A549 (cell line): ENCODE data around the gene CTCF. TPM values are rescaled to one million over a fixed set of nuclear protein-coding genes. Genes with fewer than 3 reads are reported as not detected.

Experiments used
- ATAC-seq, 2 experiments: fragments of 200-7000 bp in 1 of 2; fragments of >200 bp in 1 of 2; cut with Nextera tagmentation in 1 of 2; cut with Tn5 transposase in 1 of 2; 3 replicates each; pipeline versions ENCODE4 v1.8.0 to v1.9.1; 2018 to 2020; ENCODE audit warnings: mild to moderate bottlenecking in 1 of 2, moderate library complexity in 1 of 2
- CTCF ChIA-PET: fragments of 300-600 bp; sonication (Branson Sonifier 250); formaldehyde crosslinking; extraction: SDS; loops from one replicate; lab custom pipeline; 2021; ENCODE audit warnings: antibody characterized with exemption, inconsistent platforms; lab: Yijun Ruan, JAX
- POLR2A ChIA-PET: fragments of 350-600 bp; formaldehyde crosslinking; extraction: SDS; loops from one replicate; lab custom pipeline; 2021; ENCODE audit warnings: antibody characterized with exemption, inconsistent platforms; lab: Yijun Ruan, JAX
- DNase-seq, 2 experiments: peaks; one replicate each; pipeline versions ENCODE4 v3.0.0 to v3.0.0-alpha.2; 2011 to 2016; ENCODE audit warnings: low read depth in 1 of 2, low spot score in 1 of 2
- FAIRE-seq: peaks from 2 replicates; lab custom pipeline; 2011; peaks lifted over from hg19 to GRCh38; lab: Jason Lieb, UNC
- H3K27ac ChIP-seq, 2 experiments: fragments of >200 bp; sonication (Bioruptor Twin); formaldehyde crosslinking; 3 replicates each; pipeline ENCODE4 v1.5.1; 2016 to 2017
- H3K4me1 ChIP-seq: fragments of >200 bp; sonication (Bioruptor Twin); formaldehyde crosslinking; 3 replicates; pipeline ENCODE4 v1.6.1; 2016
- H3K4me2 ChIP-seq: fragments of >200 bp; sonication (Bioruptor Twin); formaldehyde crosslinking; 3 replicates; pipeline ENCODE4 v1.6.1; 2016
- H3K4me3 ChIP-seq: fragments of >200 bp; sonication (Bioruptor Twin); formaldehyde crosslinking; 3 replicates; pipeline ENCODE4 v1.5.1; 2016
- H3K9me3 ChIP-seq: fragments of >200 bp; sonication (Bioruptor Twin); formaldehyde crosslinking; 3 replicates; pipeline ENCODE4 v1.6.1; 2016
- ATOH8 ChIP-seq: fragments of 250-450 bp; sonication (Bioruptor Pico); IDR thresholded peaks from 2 replicates; pipeline ENCODE4 v1.5.0; 2020; ENCODE audit warnings: low read depth, mild to moderate bottlenecking, moderate library complexity
- CBX2 ChIP-seq: fragments of 200-600 bp; sonication (generic); IDR thresholded peaks from 2 replicates; pipeline ENCODE4 v1.6.1; 2016; ENCODE audit warnings: low read depth, mild to moderate bottlenecking, borderline replicate concordance
- CBX8 ChIP-seq: fragments of 200-600 bp; sonication (generic); IDR thresholded peaks from 2 replicates; pipeline ENCODE4 v1.6.1; 2016
- CEBPB ChIP-seq, 2 experiments: fragments of >200 bp in 1 of 2; sonication (Bioruptor Twin) in 1 of 2; formaldehyde crosslinking in 1 of 2; IDR thresholded peaks; 2 replicates each; pipeline ENCODE4 v1.6.1; 2012 to 2016
- CHD2 ChIP-seq: fragments of 150-350 bp; IDR thresholded peaks from 2 replicates; pipeline ENCODE4 v1.6.1; 2014; ENCODE audit warnings: low read length; ENCODE audit not compliant: partially characterized antibody
- CTCF ChIP-seq: fragments of >200 bp; sonication (Bioruptor Twin); formaldehyde crosslinking; IDR thresholded peaks from 3 replicates; pipeline ENCODE4 v1.5.1; 2016
- EP300 ChIP-seq, 2 experiments: fragments of >200 bp; sonication (Bioruptor Twin); formaldehyde crosslinking; IDR thresholded peaks; 2 replicates in 1 of 2; 3 replicates in 1 of 2; pipeline ENCODE4 v1.6.1; 2016 to 2017
- HEYL ChIP-seq: fragments of 250-450 bp; sonication (Bioruptor Pico); IDR thresholded peaks from 2 replicates; pipeline ENCODE4 v1.8.0; 2021; ENCODE audit warnings: mild to moderate bottlenecking, moderate library complexity
- HOXB13 ChIP-seq: fragments of 250-450 bp; sonication (Bioruptor Pico); IDR thresholded peaks from 2 replicates; pipeline ENCODE4 v1.5.0; 2020; ENCODE audit warnings: low read depth, mild to moderate bottlenecking, moderate library complexity
- HOXB5 ChIP-seq: fragments of 250-450 bp; sonication (Bioruptor Pico); IDR thresholded peaks from 2 replicates; pipeline ENCODE4 v1.5.0; 2020; ENCODE audit warnings: mild to moderate bottlenecking, moderate library complexity
- JUN ChIP-seq, 2 experiments: fragments of >200 bp; sonication (Bioruptor Twin); formaldehyde crosslinking; IDR thresholded peaks; 2 replicates in 1 of 2; 3 replicates in 1 of 2; pipeline ENCODE4 v1.6.1; 2016 to 2017
- KDM5A ChIP-seq: fragments of 200-600 bp; sonication (generic); IDR thresholded peaks from 2 replicates; pipeline ENCODE4 v1.6.1; 2016; ENCODE audit warnings: antibody characterized with exemption, mild to moderate bottlenecking
- MAZ ChIP-seq: fragments of 150-350 bp; IDR thresholded peaks from 2 replicates; pipeline ENCODE4 v1.6.1; 2014; ENCODE audit warnings: antibody characterized with exemption, low read depth, low read length, borderline replicate concordance
- PHF8 ChIP-seq: fragments of 200-600 bp; sonication (generic); IDR thresholded peaks from 2 replicates; pipeline ENCODE4 v1.6.1; 2016; ENCODE audit warnings: low read depth, mild to moderate bottlenecking, antibody characterized with exemption, moderate library complexity, borderline replicate concordance
- RAD21 ChIP-seq, 2 experiments: fragments of >200 bp in 1 of 2; sonication (Bioruptor Twin) in 1 of 2; formaldehyde crosslinking in 1 of 2; IDR thresholded peaks in 1 of 2; conservative IDR thresholded peaks in 1 of 2; 2 replicates in 1 of 2; 3 replicates in 1 of 2; pipeline ENCODE4 v1.6.1; 2012 to 2018; ENCODE audit warnings: inconsistent platforms in 1 of 2
- SMC3 ChIP-seq: fragments of >200 bp; sonication (Bioruptor Twin); formaldehyde crosslinking; IDR thresholded peaks from 3 replicates; pipeline ENCODE4 v1.6.1; 2018; ENCODE audit warnings: inconsistent platforms
- TP53 ChIP-seq: fragments of 250-450 bp; sonication (Bioruptor Pico); IDR thresholded peaks from 2 replicates; pipeline ENCODE4 v1.5.0; 2021; ENCODE audit warnings: mild to moderate bottlenecking, moderate library complexity
- ZNF302 ChIP-seq: fragments of 250-450 bp; sonication (Bioruptor Pico); IDR thresholded peaks from 2 replicates; pipeline ENCODE4 v1.9.0; 2021; ENCODE audit warnings: inconsistent platforms, mild to moderate bottlenecking, moderate library complexity
- ZSCAN20 ChIP-seq: fragments of 250-450 bp; sonication (Bioruptor Pico); IDR thresholded peaks from 2 replicates; pipeline ENCODE4 v1.8.0; 2022; ENCODE audit warnings: mild to moderate bottlenecking, moderate library complexity
- WGBS: methylation state at CpG from one replicate; pipeline ENCODE4 v1.1.6; 2017; ENCODE audit errors: missing lambda C conversion rate; 5-methylcytosine and 5-hydroxymethylcytosine counted together
- polyA plus RNA-seq, 4 experiments: library from polyadenylated mRNA; depleted of rRNA in 3 of 4; stranded (reverse); fragments of >200 nt; fragmentation: RNase III in 1 of 4; extraction: RNeasy Plus Mini Kit Qiagen cat#74134 plus additional on column Dnase treatment in 1 of 4; gene quantifications; 2 replicates in 3 of 4; 3 replicates in 1 of 4; pipeline ENCODE4 v1.2.3, GENCODE V29; 2011 to 2017
- TF ChIP-seq, protein P1 (sequence below): IDR thresholded peaks from 2 replicates; pipeline ENCODE4 v1.6.1; 2012
- TF ChIP-seq, protein P2 (sequence below): IDR thresholded peaks from 2 replicates; pipeline ENCODE4 v1.6.1; 2012; ENCODE audit warnings: low read depth, borderline replicate concordance

The CTCF gene
- polyA plus RNA-seq, 2 of the 4 experiments (the other 2 are of a cell fraction): 42.5 to 58.4 TPM

DNA sequence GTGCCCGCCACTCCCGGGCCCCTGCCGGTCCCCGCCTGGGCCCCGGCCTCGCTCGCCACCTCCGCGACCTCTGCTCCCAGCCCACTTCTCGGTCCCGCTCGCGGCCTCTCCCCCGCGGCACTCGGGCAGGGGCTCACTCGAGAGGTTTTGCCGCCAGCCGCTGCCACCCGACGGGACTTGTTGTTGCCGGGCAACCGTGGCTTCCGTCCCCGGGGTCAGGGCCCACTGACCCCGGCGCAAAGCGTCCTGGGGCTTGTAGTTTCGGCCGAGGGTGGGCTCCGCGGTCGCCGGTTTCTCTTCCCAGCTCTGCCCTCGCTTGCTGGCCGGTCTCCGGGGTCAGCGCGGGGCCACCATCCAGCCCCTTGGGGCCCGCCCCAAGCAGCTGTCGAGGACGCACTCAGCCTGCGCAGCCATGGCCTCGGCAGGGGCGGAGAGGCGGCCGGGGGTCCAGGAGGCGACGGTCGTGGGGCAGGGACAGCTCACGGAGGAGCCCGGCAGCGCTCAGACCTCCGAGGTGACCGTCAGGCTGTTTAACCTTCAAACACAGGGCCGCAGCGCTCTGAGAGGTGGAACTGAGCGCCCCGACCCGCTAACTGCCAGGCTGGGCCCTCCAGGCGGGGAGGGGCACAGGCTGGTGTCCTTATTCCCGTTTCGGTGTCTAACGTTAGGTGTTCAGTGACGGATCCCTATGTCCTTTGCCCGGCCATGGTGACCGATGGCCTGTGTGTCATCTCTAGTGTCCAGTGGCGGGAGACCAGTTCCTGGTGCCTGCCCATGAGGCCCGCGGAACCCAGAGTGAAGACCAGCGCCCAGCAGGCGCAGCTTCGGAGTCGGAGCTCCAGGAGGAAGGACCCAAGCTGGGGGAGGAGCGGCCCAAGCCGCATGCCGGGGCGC is 104.5 kb downstream of the CTCF start, which contains the start of the genes C16orf86 and ENKD1:
C16orf86 (plus strand) TSS at position 256 of the 894 bp plus-strand sequence; CDS start at position 413, 157 bp downstream.
ENKD1 (minus strand) TSS at position 192 of the 894 bp plus-strand sequence. CDS start 308 bp downstream, outside the sequence.
- 74% methylated on average over 33 of the region's 78 CpGs for WGBS
- FAIRE-seq (no peak), DNase-seq (peak; percentile 62 to 79), ATAC-seq (peak; percentile 45 to 60; a peak in 5 of 6 replicates)
- POLR2A ChIA-PET: no interaction called here
- CTCF ChIA-PET: interaction anchor here (0.7 to 16.7 kb wide), 31 partner anchors 8 to 262 kb away, joined by 3 to 174 read pairs (median 4); partner anchors contain the start of genes ACD, CTCF, GFOD2 and PARD6A
- Histone ChIP-seq H3K4me2 (peak within 1 kb of the TSS; percentile 89), H3K27ac (peak within 1 kb of the TSS; percentile 74 to 86), H3K9me3 (no peaks in the 10 kb centered on the region), H3K4me1 (peaks cover 17% of the 10 kb centered on the region), H3K4me3 (peak within 1 kb of the TSS; percentile 84)
- TF ChIP-seq MAZ (no peak), PHF8 (peak; percentile 23; the same call in 1 of the 2 replicates)

GRCh38 chr16:67667453-67667816 is 105.1 kb downstream of the CTCF start:
- ChIA-PET POLR2A (no interaction called here), CTCF (interaction anchor here (0.7 to 16.7 kb wide), 33 partner anchors 8 to 215 kb away, joined by 3 to 174 read pairs (median 5); partner anchors contain the start of genes ACD, CARMIL2, CTCF and GFOD2)
- TF ChIP-seq CTCF (no peak), RAD21 (conservative IDR thresholded peaks at IDR 0.05 in 1 of 2, IDR thresholded peaks at IDR 0.05 in 1 of 2) (no peak), CEBPB (IDR thresholded peaks at IDR 0.05) (no peak), HEYL (CRISPR knock-in tag) (no peak), ZSCAN20 (CRISPR knock-in tag) (no peak), PHF8 (no peak), CHD2 (no peak), CBX2 (no peak), CBX8 (no peak), EP300 (IDR thresholded peaks at IDR 0.05) (no peak), SMC3 (no peak), JUN (IDR thresholded peaks at IDR 0.05) (no peak)
- TF ChIP-seq, protein P1, sequence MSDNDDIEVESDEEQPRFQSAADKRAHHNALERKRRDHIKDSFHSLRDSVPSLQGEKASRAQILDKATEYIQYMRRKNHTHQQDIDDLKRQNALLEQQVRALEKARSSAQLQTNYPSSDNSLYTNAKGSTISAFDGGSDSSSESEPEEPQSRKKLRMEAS: no peak
- TF ChIP-seq, protein P2, sequence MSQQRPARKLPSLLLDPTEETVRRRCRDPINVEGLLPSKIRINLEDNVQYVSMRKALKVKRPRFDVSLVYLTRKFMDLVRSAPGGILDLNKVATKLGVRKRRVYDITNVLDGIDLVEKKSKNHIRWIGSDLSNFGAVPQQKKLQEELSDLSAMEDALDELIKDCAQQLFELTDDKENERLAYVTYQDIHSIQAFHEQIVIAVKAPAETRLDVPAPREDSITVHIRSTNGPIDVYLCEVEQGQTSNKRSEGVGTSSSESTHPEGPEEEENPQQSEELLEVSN: no peak
- DNase-seq: no peak
- H3K4me2 ChIP-seq: 0 out of 3 replicates have a peak overlapping the region, but pooled peaks have one; percentile 22
- no peak; a peak in 1 of 6 replicates for ATAC-seq
- H3K4me3 ChIP-seq: no peak overlapping the region
- 86% methylated on average over 7 of the region's 10 CpGs for WGBS
- H3K27ac ChIP-seq: peak overlapping the region in 1 of 2 experiments; percentile 55; a peak in 3 of 6 replicates
- H3K9me3 ChIP-seq: no peaks in the 10 kb centered on the region
- peaks cover 17% of the 10 kb centered on the region for H3K4me1 ChIP-seq
- no peak for FAIRE-seq

GRCh38 chr16:67667817-67668494 is 105.6 kb downstream of the CTCF start:
- Histone ChIP-seq H3K9me3 (no peaks in the 10 kb centered on the region), H3K4me2 (0 out of 3 replicates have a peak overlapping the region, but pooled peaks have one; percentile 22), H3K4me3 (no peak overlapping the region)

More at GRCh38 chr16:67667817-67668494, 105.6 kb downstream of the CTCF start:
- peak; percentile 93 to 98 for DNase-seq
- POLR2A ChIA-PET: interaction anchor here (0.6 kb wide), 1 partner anchor 27 kb away, joined by 3 read pairs; no protein-coding TSS in a partner anchor
- ATAC-seq: peak; percentile 86 to 92
- CTCF ChIA-PET: interaction anchor here (0.6 to 16.7 kb wide), 48 partner anchors 8 to 218 kb away, joined by 3 to 174 read pairs (median 4); partner anchors contain the start of genes ACD, CARMIL2, CTCF and GFOD2
- FAIRE-seq: no peak
- Histone ChIP-seq H3K4me1 (peaks cover 17% of the 10 kb centered on the region), H3K27ac (peak overlapping the region in 1 of 2 experiments; percentile 55; a peak in 3 of 6 replicates)
- 49% methylated on average over 14 of the region's 18 CpGs for WGBS
- TF ChIP-seq HOXB5 (no peak), CTCF (peak; percentile 69), HOXB13 (no peak), CBX2 (no peak), ZNF302 (CRISPR knock-in tag) (no peak), RAD21 (conservative IDR thresholded peaks at IDR 0.05 in 1 of 2, IDR thresholded peaks at IDR 0.05 in 1 of 2) (peak; percentile 57 to 65), ATOH8 (CRISPR knock-in tag) (no peak), KDM5A (no peak), TP53 (CRISPR knock-in tag) (no peak), SMC3 (peak; percentile 88)
- TF ChIP-seq, protein P1: peak; percentile 41; the same call in 1 of the 2 replicates
